HG03521 (cell line): Measurements from ENCODE around the gene SMPD1.
A peak's percentile ranks its signal among the peaks of the same experiment; 100 is the strongest.

ENCODE experiments used
- ATAC-seq: cut with Tn5 transposase; IDR thresholded peaks from one replicate; pipeline ENCODE4 v1.9.1; 2021; ENCODE audit warnings: mild to moderate bottlenecking, moderate library complexity; ENCODE audit not compliant: unreplicated experiment

The SMPD1 gene

DNA sequence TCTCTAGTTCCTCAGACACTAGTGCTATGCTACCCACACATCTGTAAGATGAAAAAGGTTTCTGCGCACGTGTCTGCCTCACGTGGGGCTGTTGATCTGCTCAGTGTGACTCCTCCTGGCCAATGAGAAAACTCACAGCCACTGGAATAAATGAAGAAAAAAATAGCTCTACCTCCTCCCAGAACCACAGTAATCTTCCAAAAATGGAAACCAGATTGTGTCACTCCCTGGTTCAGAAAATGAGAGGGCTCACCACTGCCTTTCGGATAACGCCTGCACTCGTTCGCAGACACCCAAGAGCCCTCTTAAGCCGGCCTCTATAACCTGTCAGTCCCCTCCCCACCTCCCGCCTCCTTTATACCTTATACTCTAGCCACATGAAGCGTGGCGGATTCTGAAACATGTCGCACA lies 23.5 kb downstream of the SMPD1 start:
- ATAC-seq, result no peak

DNA sequence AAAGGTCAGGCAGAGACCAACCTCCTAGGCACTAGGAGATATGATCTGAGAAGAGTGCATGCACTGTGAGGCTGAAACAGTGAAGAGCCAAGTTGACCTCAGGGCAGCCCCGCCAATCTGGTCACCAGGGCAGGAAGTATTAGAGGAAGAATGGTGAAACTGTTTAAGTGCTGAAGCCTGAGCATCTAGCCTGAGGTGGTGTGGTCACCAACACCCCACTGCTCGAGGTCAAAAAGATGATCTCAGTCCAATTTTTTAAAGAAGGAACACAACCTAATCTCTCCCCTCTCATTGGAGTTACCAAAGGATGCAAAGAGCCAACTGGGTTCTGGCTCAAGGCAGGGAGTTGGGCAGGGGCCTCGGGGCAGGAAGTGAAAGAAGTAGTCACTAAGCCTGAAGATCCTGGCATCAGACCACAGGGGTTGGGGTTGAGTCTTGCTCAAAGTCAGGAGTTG lies 24.6 kb downstream of the SMPD1 start:
- ATAC-seq, result no peak

DNA sequence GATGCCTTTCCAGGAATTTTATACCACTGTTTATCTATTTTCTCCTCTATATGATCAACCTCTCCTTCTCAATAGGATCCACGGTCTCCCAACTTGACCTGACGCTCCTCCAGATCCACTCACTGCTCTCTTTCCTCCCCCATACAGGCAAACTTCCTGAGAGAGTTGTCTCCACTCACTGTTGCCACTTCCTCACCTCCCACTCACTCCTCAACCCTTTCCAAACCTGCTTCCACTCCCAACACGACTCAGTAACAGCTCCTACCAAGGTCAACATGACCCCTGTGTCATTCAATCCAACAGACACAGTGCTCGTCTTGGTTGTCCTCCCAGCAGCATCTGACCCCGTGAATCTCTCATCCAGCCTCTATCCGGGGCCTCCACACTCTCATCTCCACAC lies 25.5 kb downstream of the SMPD1 start:
- ATAC-seq, result no peak

DNA sequence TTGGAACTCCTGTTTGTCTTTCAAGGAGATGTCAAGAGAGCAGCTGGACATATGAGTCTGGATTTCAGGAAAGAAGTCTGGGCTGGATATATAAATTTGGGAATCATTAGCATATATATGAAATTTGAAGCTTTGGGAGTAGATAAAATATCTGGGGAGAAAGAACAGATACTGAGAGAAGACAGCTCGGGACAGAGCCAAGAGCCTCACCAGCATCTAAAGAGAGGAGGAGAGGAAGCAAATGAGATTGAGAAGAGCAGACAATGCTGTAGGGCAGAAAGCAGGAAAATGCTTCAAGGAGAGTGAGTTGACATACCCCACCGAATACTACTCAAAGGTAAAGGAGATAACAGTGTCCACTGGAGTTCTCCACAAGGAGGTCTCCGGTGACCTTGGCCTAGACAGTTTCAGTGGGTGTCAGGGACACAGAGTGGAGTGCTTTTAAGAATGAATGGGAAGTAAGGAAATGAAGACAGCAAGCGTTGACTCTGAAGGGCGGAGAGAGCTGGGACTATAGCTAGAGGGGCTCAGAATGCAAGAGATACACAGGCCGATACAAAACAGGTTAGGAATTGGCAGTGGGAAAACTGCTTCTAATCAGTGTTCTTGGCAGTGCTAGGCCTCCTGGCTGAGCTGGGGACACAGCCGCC lies 27.8 kb downstream of the SMPD1 start:
- no peak for ATAC-seq

DNA sequence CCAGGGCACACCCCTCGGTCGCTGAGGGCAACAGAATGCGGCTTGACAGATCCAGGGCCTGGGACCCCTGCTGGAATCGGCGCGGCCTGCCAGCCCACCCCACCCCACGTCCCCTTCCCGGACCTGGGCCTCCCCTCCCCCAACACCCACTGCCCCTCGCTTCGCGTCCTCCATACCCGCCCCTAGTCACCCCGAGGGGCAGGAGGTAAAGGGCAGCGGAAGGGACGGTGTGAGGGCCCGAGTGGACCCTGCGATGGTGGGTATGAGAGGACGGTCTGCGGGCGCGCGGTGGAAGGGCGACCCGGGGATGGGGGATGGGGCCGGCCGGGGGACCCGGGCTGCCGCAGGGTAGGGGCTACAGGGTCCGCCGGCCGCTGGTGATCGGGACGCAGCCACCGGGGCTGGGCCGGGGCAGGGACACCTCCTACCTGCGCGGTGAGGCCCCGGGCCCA lies 28.3 kb downstream of the SMPD1 start:
- peak; percentile 11 for ATAC-seq

DNA sequence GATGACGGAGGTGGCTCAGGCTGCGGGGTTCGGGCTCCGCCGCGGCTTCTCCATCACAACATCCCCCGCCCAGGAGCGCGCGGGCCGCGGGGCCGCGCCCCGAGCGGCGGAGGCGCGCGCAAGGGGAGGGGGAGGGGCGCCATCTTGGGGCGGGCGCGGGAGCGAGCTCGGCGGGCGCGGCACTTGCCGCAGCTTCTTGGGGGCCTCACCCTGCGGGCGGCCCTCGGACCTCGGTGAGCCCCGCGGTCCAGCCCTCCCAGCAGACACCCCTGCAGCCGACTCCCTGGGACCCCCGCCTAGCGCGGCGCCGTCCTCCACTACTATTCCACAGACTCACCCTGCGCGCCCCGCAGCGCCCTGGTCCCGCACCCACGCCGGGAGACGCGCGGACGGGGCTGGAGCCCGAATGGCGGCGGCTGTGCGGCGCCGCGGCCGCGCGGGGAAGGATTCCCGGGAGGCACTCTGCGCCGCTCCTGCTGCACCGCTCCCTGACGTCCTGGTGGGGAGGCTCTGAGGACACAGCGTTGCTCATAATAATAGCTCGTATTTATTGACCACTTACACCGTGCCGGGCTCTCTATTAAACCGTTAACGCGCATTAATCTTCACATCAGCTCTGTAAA lies 28.8 kb downstream of the SMPD1 start, which contains the start of gene APBB1:
TSS of gene APBB1 (minus strand) at position 86 of the 623 bp plus-strand sequence. CDS start 7,747 bp downstream, outside the sequence.
- ATAC-seq, result peak; percentile 48

DNA sequence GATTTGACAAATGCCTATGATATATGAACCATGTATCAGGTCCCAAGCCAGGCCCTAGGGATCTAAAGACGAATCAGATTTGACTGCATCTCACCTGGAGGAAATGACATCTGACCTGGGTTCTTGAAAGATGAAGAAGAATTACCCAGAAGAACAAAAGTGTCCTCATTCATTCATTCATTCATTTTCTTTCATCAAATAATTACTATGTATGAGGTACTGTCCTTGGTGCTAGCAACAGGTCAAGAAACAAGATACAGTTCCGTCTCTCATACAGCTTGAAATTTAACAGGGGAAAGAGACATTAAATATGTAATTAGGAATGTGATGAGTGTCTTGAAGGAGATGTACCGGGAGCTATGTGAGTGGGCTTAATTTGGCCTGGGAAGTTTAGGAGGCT lies 30.4 kb downstream of the SMPD1 start:
- no peak for ATAC-seq

DNA sequence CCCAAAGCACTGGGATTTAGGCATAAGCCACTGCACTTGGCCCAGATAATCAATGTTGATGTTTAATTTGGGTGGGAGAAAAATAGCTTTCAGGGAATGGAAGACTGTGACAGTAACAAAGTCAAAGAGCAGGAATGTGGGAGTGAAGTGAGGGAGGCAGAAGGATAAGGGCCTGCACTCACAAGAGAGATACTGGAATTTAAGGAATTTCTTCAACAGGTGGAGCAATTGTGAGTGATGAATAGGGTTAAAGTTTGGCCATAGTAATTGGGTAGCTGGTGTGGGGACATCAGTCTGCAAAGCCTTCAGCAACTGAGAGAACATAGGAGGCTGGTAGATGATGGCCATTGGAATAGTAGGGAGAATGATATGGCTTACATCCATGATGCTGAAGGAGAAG lies 37.2 kb downstream of the SMPD1 start:
- ATAC-seq, result no peak

DNA sequence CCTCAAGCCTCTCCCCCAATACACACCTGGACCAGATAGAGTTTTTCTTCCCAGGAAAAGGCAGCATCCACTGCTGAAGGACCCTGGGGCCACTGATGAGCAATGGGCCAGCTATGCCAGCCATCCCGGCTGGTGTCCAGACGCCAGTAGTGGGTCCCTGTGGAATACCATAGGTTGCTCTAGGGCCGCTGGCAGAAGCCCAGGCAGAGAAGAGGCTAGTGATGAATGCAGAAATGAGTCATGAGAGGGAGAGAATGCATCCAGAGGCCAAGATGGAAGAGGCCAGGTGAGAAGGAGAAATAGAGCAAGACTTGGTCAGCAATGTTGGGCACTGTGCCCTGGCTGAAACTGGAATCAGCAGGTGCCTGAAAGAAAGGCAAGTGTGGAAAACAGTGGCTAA lies 41.6 kb downstream of the SMPD1 start:
- no peak for ATAC-seq

DNA sequence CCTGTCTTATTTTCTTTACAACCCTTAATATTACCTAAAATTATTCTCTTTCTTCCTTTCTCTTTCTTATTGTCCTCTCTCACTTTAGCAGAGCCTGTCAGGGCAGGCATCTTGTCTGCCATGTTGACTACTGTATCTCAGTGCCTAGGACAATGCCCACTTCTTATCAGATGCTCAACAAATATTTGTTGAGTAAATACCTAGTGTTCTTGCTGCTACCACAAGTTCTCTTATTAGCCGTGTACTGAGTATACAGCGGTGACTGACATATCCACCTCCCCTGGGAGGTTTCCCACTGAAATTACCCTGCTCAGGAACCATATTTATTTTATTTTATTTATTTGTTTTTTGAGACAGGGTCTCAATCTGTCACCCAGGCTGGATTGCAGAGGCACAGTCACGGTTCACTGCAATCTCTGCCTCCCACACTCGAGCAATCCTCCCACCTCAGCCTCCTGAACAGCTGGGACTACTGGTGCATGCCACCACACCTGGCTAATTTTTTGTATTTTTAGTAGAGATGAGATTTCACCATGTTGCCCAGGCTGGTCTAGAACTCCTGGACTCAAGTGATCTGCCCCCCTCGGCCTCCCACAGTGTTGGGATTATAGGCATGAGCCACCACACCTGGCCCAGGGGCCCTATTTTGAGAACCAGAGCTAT lies 43.9 kb downstream of the SMPD1 start:
- peak; percentile 39 for ATAC-seq

DNA sequence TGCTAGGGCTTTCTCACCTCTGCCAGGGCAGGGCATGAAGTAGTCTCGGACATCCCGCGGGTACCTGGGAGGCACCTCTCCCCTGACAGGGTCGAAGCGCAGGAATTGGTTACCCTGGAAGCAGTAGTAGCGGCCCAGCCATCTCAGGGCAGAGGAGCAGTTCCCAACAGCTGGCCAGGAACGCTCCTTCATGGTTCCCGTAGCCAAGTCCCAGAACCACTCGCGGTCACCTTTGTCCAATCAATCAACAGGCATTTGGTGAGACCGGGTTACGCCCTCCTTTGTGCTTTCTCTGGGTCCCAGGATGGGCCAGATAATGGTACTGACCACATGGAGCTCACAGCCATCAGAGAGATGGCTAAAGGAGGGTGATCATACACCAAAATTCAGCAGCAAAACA lies 47.1 kb downstream of the SMPD1 start:
- ATAC-seq, result no peak

DNA sequence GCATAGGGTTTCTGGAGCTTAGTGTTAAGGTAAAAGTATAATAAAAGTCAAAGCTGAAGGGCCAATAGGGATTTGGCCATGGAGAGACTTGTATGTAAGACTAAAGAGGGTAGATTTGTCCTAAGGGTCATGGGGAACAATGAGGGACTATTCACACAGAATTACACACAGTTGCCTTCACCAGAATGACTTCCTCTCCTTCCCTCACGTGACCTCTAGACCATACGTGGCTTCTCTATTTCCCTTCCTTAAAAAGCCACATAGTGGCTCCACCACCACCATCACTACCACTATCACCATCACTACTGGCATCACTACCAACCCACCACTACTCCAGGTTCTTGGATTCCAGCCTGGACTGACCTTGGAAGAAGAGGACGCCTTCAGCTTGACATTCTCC lies 47.7 kb downstream of the SMPD1 start:
- no peak for ATAC-seq

DNA sequence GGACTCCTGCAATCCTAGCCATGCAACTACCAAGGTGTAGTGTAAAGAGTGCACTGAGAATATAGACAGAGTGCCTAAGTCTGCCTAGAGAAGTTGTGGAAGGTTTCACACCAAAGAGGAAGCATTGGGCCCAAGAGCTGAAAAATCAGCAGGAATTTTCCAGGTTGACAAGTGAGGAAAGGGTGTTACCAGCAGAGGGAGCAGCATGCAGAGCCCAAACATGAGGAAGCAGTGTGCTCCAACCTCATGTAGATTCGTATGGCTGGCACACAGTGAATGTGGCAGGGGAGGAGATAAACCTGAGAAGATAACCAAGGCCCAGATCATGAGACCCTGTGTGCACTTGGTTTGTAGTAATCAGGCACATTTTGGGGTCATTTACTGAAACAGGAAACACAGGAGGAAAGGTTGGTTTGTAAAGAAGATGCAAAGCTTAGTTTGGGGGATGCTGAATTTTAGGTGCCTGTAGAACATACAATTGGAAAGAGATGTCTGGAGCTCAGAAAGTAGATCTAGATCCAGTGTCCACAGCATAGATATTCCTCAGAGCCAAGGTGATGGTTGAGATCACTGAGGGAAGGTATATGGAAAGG lies 48.8 kb downstream of the SMPD1 start:
- no peak for ATAC-seq

DNA sequence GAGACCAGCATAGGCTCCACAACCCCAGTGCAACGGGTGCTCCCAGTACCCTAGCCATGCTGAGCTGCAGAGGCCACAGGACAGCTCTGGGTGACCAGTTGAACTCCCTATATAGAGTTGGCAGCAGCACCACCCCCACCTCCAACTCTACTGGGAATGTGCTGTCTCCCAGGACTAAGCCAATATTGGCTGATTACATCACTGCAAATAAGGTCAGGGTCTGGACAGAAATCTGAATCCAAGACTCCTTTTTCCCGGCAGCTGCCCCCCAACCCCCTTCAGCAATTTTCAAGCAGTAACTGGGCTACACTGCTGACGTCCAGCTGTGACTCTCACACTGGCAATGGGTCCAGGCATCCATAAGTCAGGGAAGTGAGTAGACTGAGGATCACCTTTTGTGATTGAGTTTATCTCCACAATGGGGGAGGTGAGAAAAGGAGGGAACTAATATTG lies 50.7 kb downstream of the SMPD1 start, which contains the start of gene HPX:
TSS of gene HPX (minus strand) at position 82 of the 453 bp plus-strand sequence. CDS start at position 58, 24 bp downstream.
- no peak for ATAC-seq

DNA sequence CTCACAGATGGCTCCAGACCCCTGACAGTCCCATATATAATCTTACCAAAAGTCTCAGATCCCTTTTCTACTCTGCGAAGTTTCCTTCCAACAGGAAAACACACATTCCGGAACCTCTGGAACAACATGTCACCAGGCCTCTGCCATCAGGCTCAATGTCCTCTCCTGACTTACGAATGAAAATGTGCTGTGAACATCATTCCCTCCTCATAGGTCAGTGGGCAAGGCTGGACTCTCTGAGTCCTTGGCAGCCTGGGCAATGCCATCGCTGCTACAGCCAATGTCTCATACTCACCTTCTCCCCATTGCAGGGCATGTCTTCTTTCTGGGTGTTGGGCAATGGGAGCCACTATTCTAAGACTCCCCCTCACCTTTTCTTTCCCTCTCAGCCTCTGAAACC lies 52.2 kb downstream of the SMPD1 start:
- no peak for ATAC-seq

DNA sequence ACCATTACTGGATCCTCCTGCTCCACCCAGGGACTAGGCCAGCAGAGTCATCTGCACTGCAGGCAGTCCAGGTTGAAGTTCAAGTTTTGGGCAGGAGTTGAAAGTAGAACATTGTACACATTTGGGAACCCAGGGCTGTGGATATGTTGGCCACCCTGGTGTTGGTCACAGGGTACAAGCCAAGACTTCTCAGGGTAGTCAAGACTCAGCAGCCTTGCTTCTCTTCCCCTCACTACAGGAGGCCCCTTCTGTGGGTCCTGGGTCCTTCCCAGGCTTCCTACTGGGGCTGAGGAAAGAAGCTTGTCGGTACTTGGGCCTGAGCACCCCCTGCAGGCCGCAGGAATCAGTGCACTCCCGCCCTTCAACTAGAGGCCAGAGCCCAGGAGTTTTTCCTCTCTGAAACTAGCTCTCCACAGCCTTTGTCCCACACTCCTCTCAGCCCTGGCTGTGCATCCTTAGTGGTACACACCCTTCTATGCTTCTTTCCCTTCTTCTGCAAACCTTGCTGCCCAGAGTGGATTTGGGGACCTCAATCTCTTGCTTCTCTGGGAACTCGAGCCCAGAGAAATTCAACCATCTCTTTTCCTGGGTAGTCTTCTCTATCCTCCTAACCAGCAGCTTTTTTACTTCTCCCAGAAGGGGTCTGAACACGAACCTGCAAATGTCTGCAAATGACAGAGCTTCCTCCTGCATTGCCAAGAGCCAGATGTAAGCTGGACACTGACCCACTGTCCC lies 53.2 kb downstream of the SMPD1 start:
- peak; percentile 81 for ATAC-seq
